SH-SY5Y (cell line): ENCODE results near the gene ANP32D.

ENCODE experiments used
- GATA2 ChIP-seq: IDR thresholded peaks from 2 replicates; pipeline ENCODE4 v1.6.1; 2011; ENCODE audit warnings: mild to moderate bottlenecking, low read depth, low read length
- GATA3 ChIP-seq: IDR thresholded peaks from 2 replicates; pipeline ENCODE4 v1.6.1; 2011; ENCODE audit warnings: low read depth, mild to moderate bottlenecking, low read length, moderate library complexity

DNA sequence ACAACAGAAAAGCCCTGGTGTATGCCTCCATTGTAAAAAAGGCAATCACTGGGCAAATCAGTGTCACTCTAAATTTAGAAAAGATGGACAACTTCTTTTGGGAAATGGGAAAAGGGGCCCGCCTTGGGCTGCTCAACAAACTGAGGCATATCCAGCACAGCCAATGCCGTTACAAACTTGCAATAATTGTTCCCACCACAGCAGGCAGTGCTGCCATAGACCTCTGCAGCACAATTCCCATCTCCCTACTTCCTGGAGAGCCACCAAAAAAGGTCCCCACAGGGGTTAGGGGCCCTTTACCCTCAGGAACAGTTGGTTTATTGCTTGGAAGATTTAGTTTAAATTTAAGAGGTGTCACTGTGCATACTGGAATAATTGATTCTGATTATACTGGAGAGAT, 36.6 kb downstream of the ANP32D start:
- TF ChIP-seq GATA2: no peak
- TF ChIP-seq GATA3: no peak
